ENCODE results near the gene COPRS.

Gene COPRS

GRCh38 chr17:31807846-31808245 lies 51.2 kb downstream of the COPRS start:
- DNase-seq: peak; percentile 67

GRCh38 chr17:31806921-31807320 lies 52.1 kb downstream of the COPRS start:
- DNase-seq: peak; percentile 65

GRCh38 chr17:31803494-31804213 lies 55.4 kb downstream of the COPRS start:
- no peak for DNase-seq

GRCh38 chr17:31802502-31802901 lies 56.5 kb downstream of the COPRS start:
- no peak for DNase-seq
